COLO829 (cell line): ENCODE data around the gene TAS2R41.

Source experiments
- DNase-seq: peaks from one replicate; pipeline ENCODE4 v3.0.0; 2012; ENCODE audit warnings: low spot score

TAS2R41 gene

GRCh38 chr7:143493751-143494150, 16.1 kb downstream of the TAS2R41 start:
- DNase-seq = no peak

- DNase-seq = no peak
These were observed 16.9 kb downstream of the TAS2R41 start for GRCh38 chr7:143494622-143495021.

GRCh38 chr7:143495851-143496250, 18.2 kb downstream of the TAS2R41 start:
- DNase-seq = no peak

GRCh38 chr7:143496263-143496662, 18.6 kb downstream of the TAS2R41 start:
- DNase-seq = no peak

- DNase-seq = no peak
These were observed 19.5 kb downstream of the TAS2R41 start for GRCh38 chr7:143497008-143497795.

- no peak for DNase-seq
These were observed 21.6 kb downstream of the TAS2R41 start for GRCh38 chr7:143499246-143499645.

GRCh38 chr7:143499743-143500348, 22.2 kb downstream of the TAS2R41 start:
- DNase-seq = no peak

- no peak for DNase-seq
These were observed 25.6 kb downstream of the TAS2R41 start for GRCh38 chr7:143503261-143503660.

GRCh38 chr7:143504215-143504936, 26.7 kb downstream of the TAS2R41 start:
- no peak for DNase-seq

GRCh38 chr7:143504937-143505297, 27.2 kb downstream of the TAS2R41 start:
- DNase-seq = no peak

- DNase-seq = no peak
These were observed 28.2 kb downstream of the TAS2R41 start for GRCh38 chr7:143505838-143506237.

- no peak for DNase-seq
These were observed 29.4 kb downstream of the TAS2R41 start for GRCh38 chr7:143507094-143507518.

- DNase-seq = no peak
These were observed 29.9 kb downstream of the TAS2R41 start for GRCh38 chr7:143507534-143508055.

- DNase-seq = no peak
These were observed 33.4 kb downstream of the TAS2R41 start for GRCh38 chr7:143510854-143511592.

- no peak for DNase-seq
These were observed 33.9 kb downstream of the TAS2R41 start for GRCh38 chr7:143511593-143512047.

GRCh38 chr7:143512488-143513340, 35.0 kb downstream of the TAS2R41 start:
- no peak for DNase-seq

- DNase-seq = no peak
These were observed 36.8 kb downstream of the TAS2R41 start for GRCh38 chr7:143514487-143514886.

- DNase-seq = no peak
These were observed 37.5 kb downstream of the TAS2R41 start for GRCh38 chr7:143514995-143515735.

- DNase-seq = no peak
These were observed 39.3 kb downstream of the TAS2R41 start for GRCh38 chr7:143516981-143517380.

- DNase-seq = no peak
These were observed 40.8 kb downstream of the TAS2R41 start for GRCh38 chr7:143518521-143518920.
